Measurements from ENCODE around the gene NPLOC4.

GRCh38 chr17:81517339-81518112, 119.4 kb downstream of the NPLOC4 start:
- TF ChIP-seq REST (IDR thresholded peaks at IDR 0.05; ENCODE audit: insufficient replicate concordance, low read depth) (no peak), CTCF (IDR thresholded peaks at IDR 0.05; ENCODE audit: insufficient read depth, low read length) (no peak), POLR2AphosphoS5 (IDR thresholded peaks at IDR 0.05; ENCODE audit: low read depth) (no peak)

Measured in HL-60 (cell line).